DMS79 treated with DMSO at 0.1 percent for 48 hours (cell line): ENCODE measurements around the gene PLAC1.

Experiments used
- DNase-seq: peaks from one replicate; lab custom pipeline; 2025; lab: John Stamatoyannopoulos, UW

PLAC1 gene

GRCh38 chrX:134631426-134632346 is 26.6 kb downstream of the PLAC1 start:
- no peak for DNase-seq

GRCh38 chrX:134628663-134629062 is 29.6 kb downstream of the PLAC1 start:
- DNase-seq: no peak

GRCh38 chrX:134626434-134626833 is 31.8 kb downstream of the PLAC1 start:
- DNase-seq: no peak

GRCh38 chrX:134625315-134625718 is 33.0 kb downstream of the PLAC1 start:
- no peak for DNase-seq

GRCh38 chrX:134624046-134624430 is 34.2 kb downstream of the PLAC1 start:
- no peak for DNase-seq

GRCh38 chrX:134623293-134624045 is 34.8 kb downstream of the PLAC1 start:
- DNase-seq: no peak

- no peak for DNase-seq
These were observed 35.5 kb downstream of the PLAC1 start for GRCh38 chrX:134622813-134623185.

- DNase-seq: no peak
These were observed 36.0 kb downstream of the PLAC1 start for GRCh38 chrX:134622056-134622812.

GRCh38 chrX:134619838-134620237 is 38.4 kb downstream of the PLAC1 start:
- DNase-seq: no peak

DNA sequence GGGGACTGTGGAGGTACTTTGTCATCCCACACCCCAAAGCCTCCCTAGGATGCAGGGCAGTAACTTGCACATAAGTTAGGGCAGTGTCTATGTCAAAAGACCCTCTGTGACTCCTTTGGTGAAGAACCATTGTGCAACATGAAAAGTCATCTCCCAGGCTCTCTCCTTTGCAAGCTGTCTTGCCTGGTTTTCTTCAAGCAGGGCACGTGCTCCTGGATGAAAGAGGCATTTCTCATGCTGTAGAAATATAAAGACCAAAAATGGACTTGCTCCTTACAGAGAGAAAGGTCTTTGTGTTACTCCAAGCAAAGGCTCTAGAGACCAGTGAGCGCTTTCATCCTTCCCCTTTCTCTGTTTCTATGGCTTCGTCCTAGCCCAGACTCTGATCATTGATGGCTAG is 44.9 kb downstream of the PLAC1 start:
- no peak for DNase-seq

GRCh38 chrX:134608153-134608552 is 50.1 kb downstream of the PLAC1 start:
- DNase-seq: no peak

GRCh38 chrX:134607523-134607922 is 50.7 kb downstream of the PLAC1 start:
- DNase-seq: no peak

GRCh38 chrX:134604701-134605311 is 53.5 kb downstream of the PLAC1 start:
- DNase-seq: peak; percentile 90

GRCh38 chrX:134603806-134604700 is 54.2 kb downstream of the PLAC1 start:
- no peak for DNase-seq

GRCh38 chrX:134602410-134602809 is 55.9 kb downstream of the PLAC1 start:
- DNase-seq: no peak

- no peak for DNase-seq
These were observed 57.0 kb downstream of the PLAC1 start for GRCh38 chrX:134601240-134601765.

DNA sequence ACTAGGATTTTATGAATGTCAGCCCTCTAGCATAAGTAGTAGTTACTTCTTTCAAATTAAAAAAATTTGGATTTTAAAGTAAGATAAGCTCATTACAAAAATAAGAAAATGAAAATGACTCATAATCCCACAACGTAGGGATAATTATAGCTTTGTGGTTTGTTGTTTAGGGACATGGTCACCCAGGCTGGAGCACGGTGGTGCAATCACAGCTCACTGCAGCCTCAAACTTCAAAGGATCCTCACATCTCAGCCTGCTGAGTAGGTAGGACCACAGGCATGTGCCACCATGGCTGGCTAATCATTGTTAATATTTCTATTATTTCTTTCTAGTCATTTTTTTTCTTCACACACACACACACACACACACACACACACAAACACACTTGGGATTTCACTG is 57.6 kb downstream of the PLAC1 start:
- DNase-seq: no peak

- DNase-seq: no peak
These were observed 58.9 kb downstream of the PLAC1 start for GRCh38 chrX:134599184-134599914.

DNA sequence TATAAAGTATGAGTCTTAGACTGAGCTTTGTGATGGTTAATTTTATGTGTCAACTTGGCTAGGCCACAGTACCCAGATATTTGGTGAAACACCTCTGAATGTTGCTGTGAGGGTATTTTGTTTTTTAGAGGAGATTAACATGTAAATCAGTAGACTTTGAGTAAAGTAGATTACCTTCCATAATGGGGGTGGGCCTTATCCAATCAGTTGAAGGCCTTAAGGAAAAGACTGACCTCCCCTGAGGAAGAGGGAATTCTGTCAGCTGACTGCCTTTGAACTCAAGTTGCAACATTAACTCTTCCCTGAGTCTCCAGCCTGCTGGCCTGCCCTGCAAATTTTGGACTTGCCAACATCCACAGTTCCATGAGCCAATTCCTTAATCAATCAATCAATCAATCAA is 66.0 kb downstream of the PLAC1 start:
- DNase-seq: no peak

DNA sequence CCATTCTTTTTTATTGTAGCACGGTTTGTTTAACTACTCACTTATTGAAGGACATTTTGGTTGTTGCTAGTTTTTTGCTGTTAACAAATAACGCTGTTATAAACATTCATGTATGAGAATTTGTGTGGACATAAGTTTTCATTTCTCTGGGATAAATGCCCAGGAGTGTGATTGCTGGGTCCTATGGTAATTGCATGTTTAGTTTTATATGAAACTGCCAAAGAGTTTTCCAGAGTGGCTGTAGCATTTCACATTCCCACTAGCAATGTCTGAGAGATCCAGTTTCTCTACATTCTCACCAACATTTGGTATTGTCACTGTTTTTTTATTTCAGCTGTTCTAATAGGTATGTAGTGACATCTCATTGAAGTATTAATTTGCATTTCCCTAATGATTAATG is 66.8 kb downstream of the PLAC1 start:
- no peak for DNase-seq
